SIG-M5 treated with dmso at 0.1 percent for 504 hours (cell line): Measurements from ENCODE around the gene VEGFB.
A peak's percentile ranks its signal among the peaks of the same experiment; 100 is the strongest.

Experiments used
- DNase-seq: peaks from one replicate; lab custom pipeline; 2025; ENCODE audit not compliant: unreplicated experiment; lab: John Stamatoyannopoulos, UW

VEGFB gene

GRCh38 chr11:64276653-64277431 is 42.5 kb downstream of the VEGFB start:
- no peak for DNase-seq

- DNase-seq: no peak
Measured at GRCh38 chr11:64278576-64279190, 44.3 kb downstream of the VEGFB start.

- DNase-seq: no peak
Measured at GRCh38 chr11:64281957-64282770, 47.8 kb downstream of the VEGFB start.

- DNase-seq: no peak
Measured at GRCh38 chr11:64283092-64283491, 48.7 kb downstream of the VEGFB start.

- peak; percentile 93 for DNase-seq
Measured at GRCh38 chr11:64284048-64284961, 49.9 kb downstream of the VEGFB start, which contains the start of gene BAD. Gene BAD (minus strand): TSS chr11:64284665. CDS start chr11:64284368, 297 bp downstream.

- peak; percentile 69 for DNase-seq
Measured at GRCh38 chr11:64284962-64285884, 50.8 kb downstream of the VEGFB start, which contains the start of gene GPR137. Gene GPR137 (plus strand): TSS chr11:64285848. CDS start chr11:64286525, 677 bp downstream.

GRCh38 chr11:64285885-64286800 is 51.8 kb downstream of the VEGFB start:
- no peak for DNase-seq

GRCh38 chr11:64286801-64287159 is 52.4 kb downstream of the VEGFB start:
- DNase-seq: no peak

GRCh38 chr11:64287676-64288352 is 53.4 kb downstream of the VEGFB start:
- DNase-seq: no peak

GRCh38 chr11:64288353-64288750 is 54.0 kb downstream of the VEGFB start:
- no peak for DNase-seq
